ENCODE data around the gene CEMP1.

CEMP1 gene

GRCh38 chr16:2517954-2518605 lies 13.1 kb downstream of the CEMP1 start:
- peaks cover 56% of the 10 kb centered on the region for H3K4me1 Mint-ChIP-seq
- no peak overlapping the region for H3K4me3 Mint-ChIP-seq
- peaks cover 16% of the 10 kb centered on the region for H3K36me3 Mint-ChIP-seq (ENCODE audit: low read depth)
- H3K27me3 Mint-ChIP-seq, result no peaks in the 10 kb centered on the region
- no peaks in the 10 kb centered on the region for H3K9me3 Mint-ChIP-seq
- no peak for ATAC-seq
- no peak for DNase-seq
- peak overlapping the region; percentile 91 for H3K27ac Mint-ChIP-seq

DNA sequence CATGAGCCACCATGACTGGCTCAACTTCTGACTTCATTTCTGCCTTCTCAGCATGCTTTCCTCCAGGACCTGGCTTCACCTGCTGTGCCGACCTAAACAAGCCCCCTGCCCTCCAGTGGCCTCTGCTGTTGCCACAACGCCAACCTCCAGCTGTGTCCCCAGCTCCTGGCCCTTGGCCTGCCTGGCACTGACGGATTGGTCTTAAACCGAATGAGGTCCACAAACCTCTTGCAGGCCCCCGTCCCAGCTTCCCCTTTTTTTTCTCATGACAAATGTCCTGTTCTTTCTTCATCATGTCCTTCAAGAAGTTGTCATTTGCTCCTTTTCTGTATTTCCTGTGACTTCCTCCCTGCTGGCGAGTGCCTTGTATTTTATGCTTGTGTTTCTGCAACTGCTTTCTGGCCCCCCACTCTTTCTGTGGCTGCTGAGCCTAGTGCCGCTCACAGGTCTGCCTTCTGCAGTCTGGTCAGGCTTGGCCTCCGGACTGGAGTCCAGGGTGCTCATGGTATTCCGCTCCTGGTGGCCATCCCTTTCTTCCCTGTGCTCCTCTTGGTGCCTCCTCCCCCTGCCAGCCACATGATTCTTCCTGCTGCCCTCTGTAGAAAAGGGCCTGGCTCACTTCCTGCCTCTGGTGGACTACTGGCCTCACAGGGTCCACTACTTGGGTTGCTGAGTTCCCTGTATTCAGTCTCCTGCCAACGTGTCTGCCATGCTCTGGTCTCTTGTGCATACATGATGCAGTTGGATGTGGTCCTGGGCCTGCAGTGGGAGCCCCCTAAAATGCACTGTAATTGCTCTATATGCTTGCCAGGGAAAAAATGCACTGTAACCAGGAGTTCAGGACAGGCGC lies 14.6 kb downstream of the CEMP1 start:
- Mint-ChIP-seq H3K4me1 (peaks cover 63% of the 10 kb centered on the region), H3K9me3 (no peaks in the 10 kb centered on the region)

GRCh38 chr16:2515180-2515851 lies 15.9 kb downstream of the CEMP1 start:
- Mint-ChIP-seq H3K9me3 (no peaks in the 10 kb centered on the region), H3K4me1 (peaks cover 61% of the 10 kb centered on the region), H3K27me3 (no peaks in the 10 kb centered on the region), H3K36me3 (ENCODE audit: low read depth) (peaks cover 15% of the 10 kb centered on the region), H3K4me3 (peak overlapping the region; percentile 90), H3K27ac (peak overlapping the region; percentile 91)
- DNase-seq, result no peak
- no peak for ATAC-seq

More for the DNA sequence above, 14.6 kb downstream of the CEMP1 start:
- Mint-ChIP-seq H3K36me3 (ENCODE audit: low read depth) (peaks cover 16% of the 10 kb centered on the region), H3K27me3 (no peaks in the 10 kb centered on the region), H3K27ac (peak overlapping the region; percentile 91), H3K4me3 (peak overlapping the region; percentile 90)
- no peak for DNase-seq
- no peak for ATAC-seq

DNA sequence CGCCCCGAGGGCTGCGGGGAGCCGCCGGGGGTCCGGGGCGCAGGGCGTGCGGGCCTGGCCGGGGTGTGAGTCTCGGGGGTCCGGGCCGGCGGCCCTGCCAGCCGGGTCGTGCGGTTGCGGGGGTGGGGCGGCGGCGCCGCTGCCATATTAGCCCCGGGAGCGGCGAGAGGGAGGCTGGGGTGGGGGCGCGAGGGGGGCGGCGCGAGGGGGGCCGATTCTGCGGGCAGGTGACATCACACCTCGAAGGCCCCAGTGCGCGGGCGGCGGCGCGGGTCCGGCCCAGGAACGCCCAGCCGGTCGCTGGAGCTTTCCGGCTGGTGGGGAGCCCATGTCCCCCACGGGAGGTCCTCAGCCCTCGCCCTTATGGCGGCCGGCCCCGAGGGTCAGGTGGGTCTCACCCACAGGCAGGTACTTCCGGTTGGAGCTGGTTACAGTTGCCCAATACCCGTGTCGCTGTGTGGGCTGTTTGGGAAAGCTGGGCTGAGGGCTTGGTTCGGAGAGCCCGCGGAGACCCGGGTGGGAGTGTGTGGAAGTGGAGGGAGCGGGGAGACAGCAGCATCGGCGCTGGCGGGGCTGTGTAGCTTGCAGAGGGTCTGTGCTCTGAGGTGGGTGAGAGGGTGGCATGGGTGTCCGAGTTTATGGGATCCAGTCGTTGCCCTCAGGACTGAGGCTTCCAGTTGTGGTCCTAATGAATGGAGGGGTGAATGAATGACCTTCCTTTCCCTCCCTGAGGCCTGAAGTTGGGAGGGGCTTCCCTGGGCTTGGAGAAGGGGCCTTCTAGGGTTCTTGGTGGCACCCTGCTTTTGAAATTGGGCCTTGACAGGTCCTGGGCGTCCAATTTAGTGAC lies 16.7 kb downstream of the CEMP1 start:
- DNase-seq (peak; percentile 44), ATAC-seq (peak; percentile 6)
- no peaks in the 10 kb centered on the region for H3K27me3 Mint-ChIP-seq
- peaks cover 12% of the 10 kb centered on the region for H3K36me3 Mint-ChIP-seq (ENCODE audit: low read depth)
- H3K27ac Mint-ChIP-seq, result peak overlapping the region; percentile 91
- H3K4me3 Mint-ChIP-seq, result peak overlapping the region; percentile 90
- no peaks in the 10 kb centered on the region for H3K9me3 Mint-ChIP-seq
- H3K4me1 Mint-ChIP-seq, result peaks cover 62% of the 10 kb centered on the region

DNA sequence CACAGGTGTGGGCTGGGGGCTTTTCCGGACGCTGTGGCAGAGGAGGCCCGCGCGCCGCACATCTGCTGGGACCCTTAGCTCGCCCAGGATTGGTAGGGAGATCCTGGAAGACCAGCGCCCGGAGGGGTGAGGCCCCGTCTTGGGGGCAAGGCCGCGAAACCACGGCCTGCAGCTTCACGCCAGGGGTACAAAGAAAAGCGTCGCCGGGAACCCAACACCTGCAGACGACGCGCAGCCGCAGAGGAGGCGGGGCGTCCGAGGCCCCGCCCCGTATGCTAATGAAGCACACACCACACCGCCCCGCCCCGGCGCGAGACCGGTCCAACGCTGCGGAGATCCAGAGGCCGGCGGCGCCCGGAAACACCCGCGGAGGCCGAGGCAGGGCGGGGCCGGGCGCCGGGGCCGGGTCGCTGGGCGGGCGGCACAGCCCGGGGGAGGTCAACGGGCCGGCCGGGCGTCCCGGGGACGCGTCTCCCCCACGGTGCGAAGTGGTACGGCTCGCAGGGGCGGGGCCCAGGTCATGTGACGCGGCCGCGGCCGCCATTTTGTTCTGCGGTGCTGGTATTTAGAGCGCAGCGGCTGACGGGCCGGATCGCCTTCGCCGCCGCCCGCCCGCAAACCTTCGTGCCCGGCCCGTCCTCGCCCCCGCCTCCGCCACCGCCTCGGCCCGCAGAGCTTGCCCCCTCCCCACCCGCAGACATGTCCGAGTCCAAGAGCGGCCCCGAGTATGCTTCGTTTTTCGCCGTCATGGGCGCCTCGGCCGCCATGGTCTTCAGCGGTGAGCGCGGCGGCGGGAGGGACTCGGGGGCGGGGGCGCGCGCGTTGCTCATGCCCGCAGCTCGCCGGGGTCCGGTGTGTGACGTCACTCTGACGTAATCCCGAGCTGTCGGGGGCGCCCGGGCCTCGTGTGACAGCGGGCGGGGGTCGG lies 17.5 kb downstream of the CEMP1 start, which contains the start of gene ATP6V0C:
TSS of gene ATP6V0C (plus strand) at position 548 of the 928 bp plus-strand sequence. CDS start at position 700, 152 bp downstream.
- Mint-ChIP-seq H3K9me3 (no peaks in the 10 kb centered on the region), H3K36me3 (ENCODE audit: low read depth) (peaks cover 11% of the 10 kb centered on the region), H3K27me3 (no peaks in the 10 kb centered on the region), H3K4me1 (peaks cover 56% of the 10 kb centered on the region), H3K27ac (peak within 1 kb of the TSS; percentile 91), H3K4me3 (peak within 1 kb of the TSS; percentile 90)
- ATAC-seq (peak; percentile 76), DNase-seq (peak; percentile 91)

- Mint-ChIP-seq H3K27me3 (no peaks in the 10 kb centered on the region), H3K4me1 (peaks cover 55% of the 10 kb centered on the region), H3K9me3 (no peaks in the 10 kb centered on the region), H3K27ac (peak overlapping the region; percentile 87), H3K36me3 (ENCODE audit: low read depth) (peaks cover 11% of the 10 kb centered on the region), H3K4me3 (peak overlapping the region; percentile 82)
- ATAC-seq (no peak), DNase-seq (no peak)
Measured at GRCh38 chr16:2512735-2513404, 18.3 kb downstream of the CEMP1 start.

DNA sequence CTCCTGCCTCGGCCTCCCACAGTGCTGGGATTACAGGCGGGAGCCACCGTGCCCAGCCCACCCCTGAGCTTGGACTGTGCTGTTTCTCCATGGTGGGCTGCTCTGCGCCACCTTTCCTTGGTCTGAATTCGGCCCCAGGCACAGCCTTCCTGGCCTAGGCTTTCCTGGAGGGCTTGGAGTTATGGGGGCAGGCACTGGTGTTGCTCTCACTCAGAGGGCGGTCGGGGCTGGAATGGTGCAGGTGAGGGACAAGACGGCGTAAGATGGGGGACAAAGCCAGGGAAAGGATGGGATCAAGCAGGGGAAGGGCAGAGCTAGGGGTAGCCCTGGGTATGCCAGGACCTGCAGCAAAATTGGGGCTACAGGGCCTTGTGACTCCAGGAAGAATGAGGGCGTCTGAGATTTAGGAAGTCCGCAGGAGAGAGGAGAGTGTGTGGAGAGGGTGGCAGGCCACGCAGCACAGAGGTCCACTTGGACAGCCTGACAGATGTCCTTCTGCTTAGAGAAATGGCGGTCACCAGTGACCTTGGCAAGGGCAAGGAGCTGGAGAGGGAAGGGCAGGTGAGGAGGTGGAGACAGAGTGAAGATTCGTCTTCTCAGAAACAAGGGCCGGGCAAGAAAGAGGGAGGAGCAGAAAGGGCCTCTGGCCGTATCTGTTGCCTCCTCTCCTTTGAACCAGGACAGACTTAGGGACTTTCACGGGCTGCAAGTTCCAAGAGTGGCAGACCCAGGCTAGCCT lies 19.0 kb downstream of the CEMP1 start:
- no peak overlapping the region for H3K27ac Mint-ChIP-seq
- H3K27me3 Mint-ChIP-seq, result no peaks in the 10 kb centered on the region
- ATAC-seq (no peak), DNase-seq (no peak)
- H3K36me3 Mint-ChIP-seq (ENCODE audit: low read depth), result peaks cover 11% of the 10 kb centered on the region
- H3K4me1 Mint-ChIP-seq, result peaks cover 48% of the 10 kb centered on the region
- no peaks in the 10 kb centered on the region for H3K9me3 Mint-ChIP-seq
- peak overlapping the region; percentile 24 for H3K4me3 Mint-ChIP-seq

DNA sequence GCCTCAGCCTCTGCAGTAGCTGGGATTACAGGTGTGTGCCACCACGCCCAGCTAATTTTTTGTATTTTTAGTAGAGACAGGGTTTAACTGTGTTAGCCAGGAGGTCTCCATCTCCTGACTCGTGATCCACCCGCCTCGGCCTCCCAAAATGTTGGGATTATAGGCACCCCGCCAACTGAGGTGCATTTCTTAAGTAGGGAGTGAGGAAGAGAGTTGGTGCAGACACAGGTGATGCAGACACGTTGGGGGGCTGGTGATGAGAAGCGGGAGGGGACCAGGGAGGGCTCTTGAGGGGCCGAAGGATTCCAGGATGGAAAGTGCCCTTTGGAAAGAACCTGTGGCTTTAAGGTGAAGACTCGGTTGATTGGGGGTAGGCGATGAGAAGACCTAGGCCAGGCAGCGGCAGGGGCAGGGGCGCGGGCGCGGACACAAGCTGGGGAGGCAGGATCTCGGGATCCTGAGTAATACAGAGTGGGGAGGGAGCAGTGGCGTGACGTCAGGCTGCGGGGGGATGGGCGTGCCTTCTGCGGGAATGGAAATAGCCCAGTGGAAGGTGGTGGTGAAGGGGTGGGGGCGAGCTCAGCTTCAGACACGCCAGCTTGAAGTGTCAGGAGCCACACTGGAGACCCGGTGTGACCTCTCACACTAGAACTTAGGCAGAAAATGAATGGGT lies 19.9 kb downstream of the CEMP1 start:
- ATAC-seq (no peak), DNase-seq (no peak)
- H3K4me3 Mint-ChIP-seq, result peak overlapping the region; percentile 21
- no peak overlapping the region for H3K27ac Mint-ChIP-seq
- no peaks in the 10 kb centered on the region for H3K27me3 Mint-ChIP-seq
- H3K9me3 Mint-ChIP-seq, result no peaks in the 10 kb centered on the region
- H3K4me1 Mint-ChIP-seq, result peaks cover 39% of the 10 kb centered on the region
- H3K36me3 Mint-ChIP-seq (ENCODE audit: low read depth), result peaks cover 5% of the 10 kb centered on the region

DNA sequence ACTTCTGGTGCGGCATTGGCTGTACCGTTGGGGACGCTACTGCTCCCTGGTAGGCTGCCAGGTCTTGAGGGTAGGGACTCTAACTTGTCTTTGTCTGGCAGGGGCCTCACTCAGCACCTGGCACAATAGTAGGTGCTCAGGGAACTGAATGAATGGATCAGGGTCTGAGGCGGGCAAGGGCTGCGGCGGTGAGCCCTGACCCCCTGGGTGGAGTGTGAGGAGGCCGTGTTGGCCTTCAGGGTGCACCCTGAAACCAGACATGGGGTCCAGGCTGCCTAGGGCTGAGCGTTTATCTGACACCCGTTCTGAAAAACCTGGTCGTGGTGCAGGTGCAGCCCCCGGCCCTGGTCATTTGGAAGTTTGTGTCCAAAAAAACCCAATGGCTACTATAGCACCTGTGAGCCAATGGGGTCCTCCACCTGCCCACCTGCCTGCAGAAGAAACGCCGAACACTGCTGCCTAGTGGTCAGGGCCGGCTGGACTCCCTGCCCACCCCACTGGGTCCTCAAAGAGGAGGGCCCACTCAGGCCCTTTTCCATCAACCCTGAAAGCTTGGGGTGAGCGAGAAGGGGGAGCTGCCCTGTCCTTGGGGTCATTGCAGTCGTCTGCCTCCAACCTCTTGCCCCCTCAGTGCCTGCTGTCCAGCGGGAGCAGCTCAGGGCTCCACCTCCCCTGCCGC lies 22.3 kb downstream of the CEMP1 start:
- Mint-ChIP-seq H3K27me3 (no peaks in the 10 kb centered on the region), H3K4me1 (peaks cover 22% of the 10 kb centered on the region), H3K4me3 (no peak overlapping the region), H3K36me3 (ENCODE audit: low read depth) (no peaks in the 10 kb centered on the region), H3K27ac (no peak overlapping the region), H3K9me3 (no peaks in the 10 kb centered on the region)
- ATAC-seq (no peak), DNase-seq (no peak)

- Mint-ChIP-seq H3K9me3 (no peaks in the 10 kb centered on the region), H3K36me3 (ENCODE audit: low read depth) (no peaks in the 10 kb centered on the region), H3K27ac (no peak overlapping the region), H3K27me3 (no peaks in the 10 kb centered on the region), H3K4me3 (no peak overlapping the region), H3K4me1 (peaks cover 15% of the 10 kb centered on the region)
- ATAC-seq, result no peak
- DNase-seq, result no peak
Measured at GRCh38 chr16:2507665-2508064, 23.5 kb downstream of the CEMP1 start.

DNA sequence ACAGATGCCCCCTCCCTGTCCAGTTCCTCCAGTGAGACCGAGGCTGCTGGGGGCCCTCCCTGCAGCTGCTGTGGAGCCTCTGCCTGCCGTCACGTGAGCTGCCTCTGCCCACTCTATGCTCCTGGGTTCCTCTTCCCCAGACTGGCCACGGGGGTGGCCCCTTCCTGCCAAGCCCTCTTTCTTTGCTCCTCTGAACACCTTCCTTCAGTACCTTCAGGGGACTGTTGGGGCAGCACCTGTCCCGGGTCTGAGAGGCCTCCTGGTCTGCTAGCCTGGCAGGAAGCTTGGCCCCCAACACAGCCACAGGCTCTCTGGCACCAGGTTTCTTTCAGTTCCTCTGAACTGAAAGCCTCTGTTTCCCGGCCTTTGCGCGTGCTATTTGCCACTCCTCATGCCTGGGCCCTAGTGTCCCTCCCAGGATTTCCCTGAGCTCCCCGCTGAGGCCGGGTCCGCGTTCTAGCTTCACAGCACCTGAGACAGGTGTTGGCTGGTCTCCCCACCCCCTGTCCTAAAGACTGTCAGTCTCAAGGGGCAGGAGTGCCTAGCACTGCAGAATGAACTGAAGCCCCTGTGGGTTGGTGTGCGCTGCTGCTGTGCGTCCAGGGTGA lies 24.1 kb downstream of the CEMP1 start:
- H3K4me1 Mint-ChIP-seq, result peaks cover 12% of the 10 kb centered on the region
- no peaks in the 10 kb centered on the region for H3K27me3 Mint-ChIP-seq
- H3K36me3 Mint-ChIP-seq (ENCODE audit: low read depth), result no peaks in the 10 kb centered on the region
- H3K4me3 Mint-ChIP-seq, result no peak overlapping the region
- ATAC-seq (no peak), DNase-seq (no peak)
- no peaks in the 10 kb centered on the region for H3K9me3 Mint-ChIP-seq
- H3K27ac Mint-ChIP-seq, result peak overlapping the region; percentile 26
